ENCODE measurements around the gene IRX4. TPM values are rescaled to one million over a fixed set of nuclear protein-coding genes. Genes with fewer than 3 reads are reported as not detected.

IRX4 gene
- total RNA-seq (2014; rRNA removed; shearing (Covaris generic)), result not detected in 2 replicates

- no peak for DNase-seq (ENCODE audit: low read depth)
Measured at GRCh38 chr5:1882337-1883119, at the start of gene IRX4. Gene IRX4 (minus strand): TSS chr5:1882925. CDS start chr5:1882647, 278 bp downstream.

GRCh38 chr5:1931604-1932231 lies 49.0 kb upstream of the IRX4 start:
- no peak for DNase-seq (ENCODE audit: low read depth)

- no peak for DNase-seq (ENCODE audit: low read depth)
Measured at GRCh38 chr5:1930880-1931603, 48.3 kb upstream of the IRX4 start.

GRCh38 chr5:1930501-1930879 lies 47.8 kb upstream of the IRX4 start:
- no peak for DNase-seq (ENCODE audit: low read depth)

GRCh38 chr5:1929108-1929991 lies 46.6 kb upstream of the IRX4 start:
- no peak for DNase-seq (ENCODE audit: low read depth)

GRCh38 chr5:1926471-1927341 lies 44.0 kb upstream of the IRX4 start:
- no peak for DNase-seq (ENCODE audit: low read depth)

- DNase-seq (ENCODE audit: low read depth), result no peak
Measured at GRCh38 chr5:1926071-1926440, 43.3 kb upstream of the IRX4 start.

GRCh38 chr5:1925111-1926070 lies 42.7 kb upstream of the IRX4 start:
- DNase-seq (ENCODE audit: low read depth), result no peak

GRCh38 chr5:1923766-1924165 lies 41.0 kb upstream of the IRX4 start:
- no peak for DNase-seq (ENCODE audit: low read depth)

GRCh38 chr5:1923341-1923740 lies 40.6 kb upstream of the IRX4 start:
- DNase-seq (ENCODE audit: low read depth), result no peak

GRCh38 chr5:1921711-1922110 lies 39.0 kb upstream of the IRX4 start:
- no peak for DNase-seq (ENCODE audit: low read depth)

- DNase-seq (ENCODE audit: low read depth), result no peak
Measured at GRCh38 chr5:1919750-1920149, 37.0 kb upstream of the IRX4 start.

GRCh38 chr5:1919209-1919566 lies 36.5 kb upstream of the IRX4 start:
- peak; percentile 7 for DNase-seq (ENCODE audit: low read depth)

GRCh38 chr5:1918488-1919208 lies 35.9 kb upstream of the IRX4 start:
- no peak for DNase-seq (ENCODE audit: low read depth)

- DNase-seq (ENCODE audit: low read depth), result peak; percentile 3
Measured at GRCh38 chr5:1917830-1918487, 35.2 kb upstream of the IRX4 start.

- no peak for DNase-seq (ENCODE audit: low read depth)
Measured at GRCh38 chr5:1916041-1917001, 33.6 kb upstream of the IRX4 start.

- no peak for DNase-seq (ENCODE audit: low read depth)
Measured at GRCh38 chr5:1915316-1915715, 32.6 kb upstream of the IRX4 start.
